Endothelial cell of umbilical vein (primary cell): Measurements from ENCODE around the gene DPF3. TPM values are rescaled to one million over a fixed set of nuclear protein-coding genes. Genes with fewer than 3 reads are reported as not detected.

Experiments
- BruUV-seq: library from RNA; stranded (reverse); fragments of 400-500 nt; replicated peaks from 2 replicates; lab custom pipeline; 2021; lab: Mats Ljungman, UMichigan
- CTCF ChIA-PET: fragments of 300-600, 350-600 bp; sonication (Branson Sonifier 250); formaldehyde crosslinking; loops from one replicate; lab custom pipeline; 2021; ENCODE audit warnings: antibody characterized with exemption, inconsistent platforms; lab: Charles Lee
- POLR2A ChIA-PET: fragments of 300-600, 350-600 bp; sonication (Branson Sonifier 250); formaldehyde crosslinking; loops from one replicate; lab custom pipeline; 2021; ENCODE audit warnings: antibody characterized with exemption, inconsistent platforms; lab: Charles Lee
- DNase-seq: peaks from one replicate; pipeline ENCODE4 v3.0.0-alpha.2; 2011; ENCODE audit warnings: low read depth, low spot score
- FAIRE-seq: peaks from 2 replicates; lab custom pipeline; 2011; peaks lifted over from hg19 to GRCh38; lab: Jason Lieb, UNC
- H2AFZ ChIP-seq: 2 replicates; pipeline ENCODE4 v1.6.0; 2012; ENCODE audit warnings: low read depth, low read length, control low read depth, inconsistent platforms
- H3K27ac ChIP-seq: 2 replicates; pipeline ENCODE4 v1.5.1; 2011; ENCODE audit warnings: low read depth, mild to moderate bottlenecking, control low read depth, low read length, moderate library complexity; ENCODE audit not compliant: insufficient read depth
- H3K27me3 ChIP-seq, 2 experiments: 2 replicates each; pipeline versions ENCODE4 v1.6.0 to v1.6.1; 2011; ENCODE audit warnings: low read length in 2 of 2, mixed read lengths in 1 of 2; ENCODE audit not compliant: control insufficient read depth in 2 of 2, insufficient read depth in 2 of 2
- H3K36me3 ChIP-seq, 2 experiments: 2 replicates in 1 of 2; 3 replicates in 1 of 2; pipeline ENCODE4 v1.5.1; 2011; ENCODE audit warnings: low read length in 2 of 2, mild to moderate bottlenecking in 1 of 2, moderate library complexity in 1 of 2; ENCODE audit not compliant: control insufficient read depth in 2 of 2, insufficient read depth in 2 of 2; ENCODE audit errors: extremely low read depth in 1 of 2
- H3K4me1 ChIP-seq: 3 replicates; pipeline ENCODE4 v1.5.1; 2011; ENCODE audit warnings: mild to moderate bottlenecking, low read length; ENCODE audit not compliant: control insufficient read depth, insufficient read depth; ENCODE audit errors: extremely low read depth
- H3K4me2 ChIP-seq: 2 replicates; pipeline ENCODE4 v1.6.1; 2011; ENCODE audit warnings: low read length, control low read depth, mixed read lengths; ENCODE audit not compliant: insufficient read depth
- H3K4me3 ChIP-seq, 3 experiments: fragments of 200-600 bp in 1 of 3; sonication (generic), shearing (Covaris generic) in 1 of 3; replicated peaks in 1 of 3; 2 replicates each; pipeline ENCODE4 v1.5.1; 2011 to 2016; ENCODE audit warnings: control low read depth in 3 of 3, low read length in 3 of 3, mild to moderate bottlenecking in 2 of 3, inconsistent platforms in 1 of 3, low read depth in 1 of 3, moderate library complexity in 1 of 3; ENCODE audit not compliant: insufficient read depth in 1 of 3
- H3K79me2 ChIP-seq: 2 replicates; pipeline ENCODE4 v1.6.0; 2012; ENCODE audit warnings: low read length, inconsistent platforms; ENCODE audit not compliant: control insufficient read depth, insufficient read depth
- H3K9ac ChIP-seq: replicated peaks from 2 replicates; pipeline ENCODE3; 2011; ENCODE audit warnings: low read length, control low read depth; ENCODE audit not compliant: insufficient read depth; ENCODE audit errors: extremely low read depth
- H3K9me1 ChIP-seq: replicated peaks from 3 replicates; pipeline ENCODE4 v1.6.0; 2011; ENCODE audit warnings: mild to moderate bottlenecking, low read length; ENCODE audit not compliant: control insufficient read depth, insufficient read depth; ENCODE audit errors: extremely low read depth
- H3K9me3 ChIP-seq: replicated peaks from 2 replicates; pipeline ENCODE4 v1.5.1; 2012; ENCODE audit warnings: low read length, inconsistent platforms; ENCODE audit not compliant: control insufficient read depth, insufficient read depth
- H4K20me1 ChIP-seq: replicated peaks from 2 replicates; pipeline ENCODE3; 2011; ENCODE audit warnings: mild to moderate bottlenecking, low read length; ENCODE audit not compliant: control insufficient read depth, insufficient read depth; ENCODE audit errors: extremely low read depth
- FOS ChIP-seq: IDR thresholded peaks from 2 replicates; pipeline ENCODE4 v1.6.1; 2011; ENCODE audit warnings: mild to moderate bottlenecking, low read length, moderate library complexity, borderline replicate concordance; ENCODE audit not compliant: insufficient read depth
- GATA2 ChIP-seq: IDR thresholded peaks from 2 replicates; pipeline ENCODE4 v1.7.0; 2011; ENCODE audit warnings: low read depth, mild to moderate bottlenecking, moderate library complexity, mixed read lengths, low read length; ENCODE audit not compliant: insufficient read length, insufficient read depth
- JUN ChIP-seq: IDR thresholded peaks from 2 replicates; pipeline ENCODE4 v1.6.1; 2011; ENCODE audit warnings: borderline replicate concordance, low read depth; ENCODE audit not compliant: insufficient read length, insufficient read depth
- MYC ChIP-seq: IDR thresholded peaks from one replicate; pipeline ENCODE4 v1.6.1; 2011; ENCODE audit warnings: mild to moderate bottlenecking, low read depth, low read length
- POLR2AphosphoS5 ChIP-seq: IDR thresholded peaks from 2 replicates; pipeline ENCODE4 v1.6.1; 2012; ENCODE audit warnings: low read depth, mild to moderate bottlenecking, control low read depth, low read length, moderate library complexity; ENCODE audit not compliant: insufficient read depth
- dilution Hi-C: fragments of 300-500 bp; cut with MboI; formaldehyde crosslinking; loops from one replicate; pipeline ENCODE4 v1.15.0; 2019; ENCODE audit warnings: low sequenced_read_pairs; ENCODE audit not compliant: extremely low pct_ligation_motif_present
- intact Hi-C: fragments of 100-400 bp; cut with micrococcal nuclease; formaldehyde crosslinking; loops from one replicate; pipeline ENCODE4 v1.10.0; 2022
- polyA plus RNA-seq, 4 experiments: library from polyadenylated mRNA; depleted of rRNA in 3 of 4; stranded (reverse) in 3 of 4; unstranded in 1 of 4; fragments of >200 nt; gene quantifications; 2 replicates each; pipeline versions ENCODE4 v1.2.1 to v1.2.3, GENCODE V29; 2011 to 2012; ENCODE audit warnings: missing spikeins in 1 of 4
- total RNA-seq: library from RNA; stranded (reverse); gene quantifications from 2 replicates; pipeline ENCODE4 v1.2.3, GENCODE V29; 2021
- TF ChIP-seq, protein P1 (sequence below), 2 donors: IDR thresholded peaks; 1 replicate in 1 of 2; 2 replicates in 1 of 2; pipeline ENCODE4 v1.5.1; 2011; ENCODE audit warnings: low read length in 2 of 2, mild to moderate bottlenecking in 2 of 2, moderate library complexity in 2 of 2, control low read depth in 1 of 2, inconsistent platforms in 1 of 2, low read depth in 1 of 2; ENCODE audit not compliant: insufficient read depth in 1 of 2; ENCODE audit errors: extremely low read depth in 1 of 2
- TF ChIP-seq, protein P2 (sequence below): IDR thresholded peaks from 2 replicates; pipeline ENCODE4 v1.6.1; 2011; ENCODE audit not compliant: insufficient read depth, insufficient read length

DPF3 gene
- total and polyA plus RNA-seq, 2 donors (not counting 3 experiments of a cell fraction or from before 2014, with no cell fraction given), result 2.4 to 3.5 TPM

DNA sequence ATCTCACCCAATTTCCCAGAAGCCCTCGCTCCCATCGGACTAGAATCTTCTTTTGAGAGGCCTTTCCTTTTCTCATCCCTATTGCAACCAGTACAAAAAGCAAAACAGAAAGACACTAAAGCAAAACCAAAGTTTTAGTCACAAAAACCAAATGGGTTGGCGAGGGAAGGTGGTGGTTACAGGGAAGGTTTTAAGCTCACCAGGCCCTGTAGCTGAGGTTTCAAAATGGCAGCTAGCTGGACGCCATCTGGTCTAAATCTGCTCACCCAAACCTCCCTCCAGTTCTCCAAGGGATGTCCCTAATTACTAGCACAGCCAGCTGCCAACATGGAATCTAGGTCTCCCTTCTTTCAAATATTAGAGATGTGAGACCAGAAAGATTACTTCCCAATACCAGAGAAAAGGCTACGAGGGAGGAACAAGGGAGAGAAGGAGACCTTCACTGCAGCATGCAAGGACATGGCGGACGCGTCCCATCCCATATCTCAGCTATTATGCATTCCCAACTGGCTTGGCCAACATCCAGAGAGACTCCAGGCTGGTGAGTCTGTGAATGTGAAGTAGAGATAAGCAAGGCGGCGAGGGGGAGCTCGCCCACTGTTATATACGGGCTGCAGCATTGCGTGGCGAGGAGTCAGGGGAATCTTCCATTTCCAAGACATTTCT lies 70.8 kb downstream of the DPF3 start:
- Histone ChIP-seq H3K4me1 (no peaks in the 10 kb centered on the region), H3K36me3 (no peaks in the 10 kb centered on the region), H3K9ac (no peak overlapping the region), H2AFZ (no peak overlapping the region), H3K79me2 (peaks cover 2% of the 10 kb centered on the region), H3K27me3 (no peaks in the 10 kb centered on the region), H3K4me2 (no peak overlapping the region), H3K9me3 (no peaks in the 10 kb centered on the region), H3K4me3 (no peak overlapping the region), H4K20me1 (no peaks in the 10 kb centered on the region), H3K9me1 (no peaks in the 10 kb centered on the region), H3K27ac (no peak overlapping the region)
- DNase-seq (no peak), FAIRE-seq (no peak)
- dilution Hi-C loops (no loop called here), intact Hi-C loops (no loop called here)
- ChIA-PET POLR2A (no interaction called here), CTCF (no interaction called here)
- BruUV-seq, result no TSS peak
- TF ChIP-seq GATA2, result no peak
- TF ChIP-seq FOS, result no peak
- TF ChIP-seq MYC, result no peak
- no peak for TF ChIP-seq POLR2AphosphoS5
- TF ChIP-seq, protein P1, sequence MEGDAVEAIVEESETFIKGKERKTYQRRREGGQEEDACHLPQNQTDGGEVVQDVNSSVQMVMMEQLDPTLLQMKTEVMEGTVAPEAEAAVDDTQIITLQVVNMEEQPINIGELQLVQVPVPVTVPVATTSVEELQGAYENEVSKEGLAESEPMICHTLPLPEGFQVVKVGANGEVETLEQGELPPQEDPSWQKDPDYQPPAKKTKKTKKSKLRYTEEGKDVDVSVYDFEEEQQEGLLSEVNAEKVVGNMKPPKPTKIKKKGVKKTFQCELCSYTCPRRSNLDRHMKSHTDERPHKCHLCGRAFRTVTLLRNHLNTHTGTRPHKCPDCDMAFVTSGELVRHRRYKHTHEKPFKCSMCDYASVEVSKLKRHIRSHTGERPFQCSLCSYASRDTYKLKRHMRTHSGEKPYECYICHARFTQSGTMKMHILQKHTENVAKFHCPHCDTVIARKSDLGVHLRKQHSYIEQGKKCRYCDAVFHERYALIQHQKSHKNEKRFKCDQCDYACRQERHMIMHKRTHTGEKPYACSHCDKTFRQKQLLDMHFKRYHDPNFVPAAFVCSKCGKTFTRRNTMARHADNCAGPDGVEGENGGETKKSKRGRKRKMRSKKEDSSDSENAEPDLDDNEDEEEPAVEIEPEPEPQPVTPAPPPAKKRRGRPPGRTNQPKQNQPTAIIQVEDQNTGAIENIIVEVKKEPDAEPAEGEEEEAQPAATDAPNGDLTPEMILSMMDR (IDR thresholded peaks at IDR 0.05; ENCODE audit: extremely low read depth in 1 of 2, insufficient read depth in 1 of 2, low read depth in 1 of 2, low read length in 2 of 2), result no peak
- TF ChIP-seq, protein P2, sequence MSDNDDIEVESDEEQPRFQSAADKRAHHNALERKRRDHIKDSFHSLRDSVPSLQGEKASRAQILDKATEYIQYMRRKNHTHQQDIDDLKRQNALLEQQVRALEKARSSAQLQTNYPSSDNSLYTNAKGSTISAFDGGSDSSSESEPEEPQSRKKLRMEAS, result no peak
- TF ChIP-seq JUN, result no peak
